Stimulated activated CD8-positive, alpha-beta memory T cell treated with anti-CD3 and anti-CD28 coated beads, Interleukin-15, amount 100 ng/mL, for 4 hours (primary cell): Measurements from ENCODE around the gene MSX2.

Experiments used
- DNase-seq, 2 donors: peaks; one replicate each; pipeline ENCODE4 v3.0.0-alpha.2; 2020; ENCODE audit warnings: low read depth in 2 of 2

MSX2 gene

DNA sequence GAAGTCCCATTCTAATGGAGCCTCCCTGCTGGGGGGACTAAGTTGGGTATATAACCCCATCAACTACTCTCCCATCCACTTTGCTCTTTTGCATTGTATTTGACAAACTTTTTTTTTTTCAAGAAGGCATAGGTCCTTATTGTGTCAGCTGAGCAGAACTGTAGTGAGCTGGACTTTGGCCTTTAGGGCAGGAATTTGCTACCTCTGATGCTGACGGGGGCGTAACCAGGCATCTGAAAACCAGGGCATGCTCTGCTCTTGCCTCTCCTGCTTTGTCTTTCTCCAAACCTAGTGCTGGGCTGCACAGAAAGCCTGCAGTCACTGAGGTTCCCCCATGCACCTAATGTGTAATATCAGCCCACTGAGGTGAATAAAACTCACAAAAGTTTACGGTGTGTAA is 49.0 kb downstream of the MSX2 start:
- no peak for DNase-seq

GRCh38 chr5:174775081-174775480 is 50.7 kb downstream of the MSX2 start:
- no peak for DNase-seq

DNA sequence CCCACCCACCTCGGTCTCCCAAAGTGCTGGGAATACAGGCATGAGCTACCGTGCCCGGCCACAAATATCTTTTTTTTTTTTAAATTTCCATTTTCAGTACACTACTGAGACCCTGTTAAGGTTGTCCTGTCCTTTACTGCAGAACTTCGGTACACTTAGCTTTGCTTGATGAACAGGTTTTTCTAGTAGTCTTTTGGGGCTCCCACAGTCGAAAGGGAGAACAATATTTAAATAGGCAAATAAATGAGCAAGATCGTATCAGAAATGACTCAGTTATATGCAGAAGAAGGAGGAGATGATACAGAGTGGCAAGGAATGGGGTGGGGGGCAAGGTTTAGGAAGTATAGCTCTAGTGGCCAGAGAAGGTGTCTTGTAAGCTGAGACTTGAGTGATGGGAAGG is 52.7 kb downstream of the MSX2 start:
- no peak for DNase-seq

DNA sequence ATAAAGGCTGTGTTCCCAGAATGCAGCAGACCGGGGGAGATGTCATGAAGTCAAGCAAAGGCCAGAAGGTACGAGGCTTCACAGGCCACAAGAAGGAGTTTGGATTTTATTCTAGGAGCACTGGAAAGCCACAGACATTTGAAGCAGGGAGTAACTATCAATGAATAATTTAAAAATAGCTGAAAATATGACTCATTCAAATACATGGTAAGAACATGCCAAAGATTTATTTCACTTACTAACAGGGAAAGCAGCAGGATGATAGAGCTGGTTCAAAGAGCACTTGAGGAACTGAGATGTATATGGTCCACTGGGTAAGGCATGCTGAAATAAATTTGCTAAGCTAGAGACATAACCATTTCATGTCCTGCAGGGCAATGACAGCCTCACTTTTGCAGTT is 53.2 kb downstream of the MSX2 start:
- no peak for DNase-seq
